ENCODE data around the gene POU6F2. TPM values are rescaled to one million over a fixed set of nuclear protein-coding genes. Genes with fewer than 3 reads are reported as not detected.

The POU6F2 gene
- total and polyA plus RNA-seq, 8 donors: 0.37 TPM; not detected in 7

- intact Hi-C loops (cut with DNase I; ENCODE audit: low total_unique reads): no loop called here
- Histone ChIP-seq H3K4me1 (no peaks in the 10 kb centered on the region), H3K27me3 (no peaks in the 10 kb centered on the region), H3K27ac (no peak overlapping the region), H3K9me3 (no peaks in the 10 kb centered on the region), H3K4me3 (no peak overlapping the region), H3K36me3 (no peaks in the 10 kb centered on the region)
- no peak for DNase-seq
- 62 to 74% (median 70%) methylated on average over 1 of the region's 1 CpG for WGBS, 5 donors
- no peak for TF ChIP-seq EP300 (IDR thresholded peaks at IDR 0.05)
- no peak for TF ChIP-seq CTCF (IDR thresholded peaks at IDR 0.05)
- TF ChIP-seq POLR2A (IDR thresholded peaks at IDR 0.05): no peak
- no peak for TF ChIP-seq POLR2AphosphoS5 (IDR thresholded peaks at IDR 0.05)
Measured at GRCh38 chr7:39197831-39198230, 220.1 kb downstream of the POU6F2 start.

DNA sequence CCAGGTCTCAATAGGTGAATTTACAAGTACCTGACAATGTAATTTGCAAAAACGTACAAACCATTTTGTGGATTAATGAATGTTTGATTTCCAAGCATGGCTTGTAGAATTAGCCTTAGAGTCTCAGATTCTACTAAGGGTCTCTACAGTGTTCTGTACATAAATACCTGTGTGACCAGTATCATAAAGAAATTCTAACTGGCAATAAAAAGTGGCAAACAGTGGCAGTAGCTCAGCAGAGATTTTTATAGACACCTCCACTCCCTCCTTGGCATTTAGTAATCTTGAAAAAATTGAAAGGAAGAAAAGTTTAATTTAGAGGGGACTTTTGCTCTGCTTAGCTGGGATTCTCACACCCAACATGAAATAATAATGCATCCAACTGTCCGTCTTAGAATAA is 220.8 kb downstream of the POU6F2 start:
- TF ChIP-seq POLR2AphosphoS5 (IDR thresholded peaks at IDR 0.05) (no peak), POLR2A (IDR thresholded peaks at IDR 0.05) (no peak), EP300 (IDR thresholded peaks at IDR 0.05) (no peak), CTCF (IDR thresholded peaks at IDR 0.05) (no peak)

GRCh38 chr7:39199006-39199405 is 221.3 kb downstream of the POU6F2 start:
- no peak overlapping the region for H3K4me3 ChIP-seq
- H3K27ac ChIP-seq: no peak overlapping the region
- intact Hi-C loops (cut with DNase I; ENCODE audit: low total_unique reads): no loop called here
- H3K36me3 ChIP-seq: no peaks in the 10 kb centered on the region
- WGBS, 5 donors: 71 to 82% (median 81%) methylated on average over 4 of the region's 4 CpGs
- H3K9me3 ChIP-seq: no peaks in the 10 kb centered on the region
- no peaks in the 10 kb centered on the region for H3K27me3 ChIP-seq
- DNase-seq: no peak
- no peak for TF ChIP-seq POLR2AphosphoS5 (IDR thresholded peaks at IDR 0.05)
- TF ChIP-seq EP300 (IDR thresholded peaks at IDR 0.05): no peak
- no peak for TF ChIP-seq POLR2A (IDR thresholded peaks at IDR 0.05)
- no peak for TF ChIP-seq CTCF (IDR thresholded peaks at IDR 0.05)
- H3K4me1 ChIP-seq: no peaks in the 10 kb centered on the region

More for the DNA sequence above, 220.8 kb downstream of the POU6F2 start:
- intact Hi-C loops (cut with DNase I; ENCODE audit: low total_unique reads): no loop called here
- Histone ChIP-seq H3K4me3 (no peak overlapping the region), H3K4me1 (no peaks in the 10 kb centered on the region), H3K9me3 (no peaks in the 10 kb centered on the region), H3K27me3 (no peaks in the 10 kb centered on the region), H3K36me3 (no peaks in the 10 kb centered on the region), H3K27ac (no peak overlapping the region)
- DNase-seq: no peak
- 63 to 72% (median 69%) methylated on average over 2 of the region's 2 CpGs for WGBS, 5 donors

- intact Hi-C loops (cut with DNase I; ENCODE audit: low total_unique reads): no loop called here
- Histone ChIP-seq H3K4me3 (no peak overlapping the region), H3K36me3 (no peaks in the 10 kb centered on the region), H3K27me3 (no peaks in the 10 kb centered on the region), H3K27ac (no peak overlapping the region), H3K4me1 (no peaks in the 10 kb centered on the region), H3K9me3 (no peaks in the 10 kb centered on the region)
- DNase-seq: no peak
- WGBS, 5 donors: 73 to 88% (median 76%) methylated on average over 5 of the region's 5 CpGs
- TF ChIP-seq EP300 (IDR thresholded peaks at IDR 0.05): no peak
- no peak for TF ChIP-seq POLR2AphosphoS5 (IDR thresholded peaks at IDR 0.05)
- TF ChIP-seq POLR2A (IDR thresholded peaks at IDR 0.05): no peak
- TF ChIP-seq CTCF (IDR thresholded peaks at IDR 0.05): no peak
Measured at GRCh38 chr7:39199951-39200350, 222.2 kb downstream of the POU6F2 start.
